GM18520 (cell line): ENCODE results near the gene RERE.

Experiments
- ATAC-seq: cut with Tn5 transposase; IDR thresholded peaks from one replicate; pipeline ENCODE4 v1.9.1; 2021; ENCODE audit not compliant: unreplicated experiment

The RERE gene

GRCh38 chr1:8358897-8359616 lies 458.4 kb downstream of the RERE start:
- no peak for ATAC-seq

- no peak for ATAC-seq
These were observed 459.1 kb downstream of the RERE start for GRCh38 chr1:8358241-8358896.

- ATAC-seq: no peak
These were observed 459.9 kb downstream of the RERE start for GRCh38 chr1:8357329-8358101.

DNA sequence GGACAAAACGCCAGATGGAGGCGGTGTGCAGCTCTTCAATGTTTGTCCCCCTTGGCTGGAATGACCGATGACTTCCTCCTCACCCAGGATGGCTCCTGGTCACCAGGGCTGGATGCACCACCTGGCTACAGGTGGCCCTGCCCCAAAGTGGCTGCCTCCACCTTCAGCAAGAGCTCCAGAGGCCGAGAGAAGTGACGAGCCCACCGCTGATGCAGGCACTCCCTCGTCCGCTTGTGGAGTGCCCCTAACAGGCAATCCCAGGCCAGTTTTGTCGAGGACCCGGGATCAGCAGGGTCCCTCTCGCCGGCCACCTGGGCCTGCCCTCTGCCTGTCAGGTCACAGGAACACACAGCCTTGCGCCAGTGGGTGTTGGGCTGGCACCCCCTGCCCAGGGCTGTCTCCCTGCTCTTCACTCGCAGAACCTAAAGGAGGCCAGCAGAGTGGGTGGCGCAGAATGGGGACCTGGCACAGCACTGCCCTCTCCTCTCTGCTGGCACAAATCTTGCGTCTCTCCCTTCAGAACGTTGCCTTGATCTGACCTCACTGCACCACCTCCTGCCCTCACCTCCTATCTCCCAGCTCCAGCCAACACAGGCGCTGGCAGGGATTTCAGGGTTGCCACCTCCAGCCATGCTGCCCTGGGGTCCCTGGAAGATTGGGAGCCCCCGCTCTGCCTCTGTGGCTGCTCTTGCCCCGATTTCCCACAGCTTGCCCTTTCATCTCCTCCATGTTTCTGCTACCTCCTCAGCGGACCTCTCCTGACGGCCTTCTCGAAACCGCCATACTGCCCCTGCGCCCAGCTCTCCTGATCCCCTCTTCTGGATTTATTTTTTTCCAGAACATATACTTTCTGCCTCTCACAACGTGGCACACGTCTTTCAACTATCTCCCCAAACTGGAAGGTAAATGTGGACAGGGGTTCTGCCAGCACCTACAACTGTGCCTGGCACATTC lies 460.9 kb downstream of the RERE start:
- no peak for ATAC-seq

DNA sequence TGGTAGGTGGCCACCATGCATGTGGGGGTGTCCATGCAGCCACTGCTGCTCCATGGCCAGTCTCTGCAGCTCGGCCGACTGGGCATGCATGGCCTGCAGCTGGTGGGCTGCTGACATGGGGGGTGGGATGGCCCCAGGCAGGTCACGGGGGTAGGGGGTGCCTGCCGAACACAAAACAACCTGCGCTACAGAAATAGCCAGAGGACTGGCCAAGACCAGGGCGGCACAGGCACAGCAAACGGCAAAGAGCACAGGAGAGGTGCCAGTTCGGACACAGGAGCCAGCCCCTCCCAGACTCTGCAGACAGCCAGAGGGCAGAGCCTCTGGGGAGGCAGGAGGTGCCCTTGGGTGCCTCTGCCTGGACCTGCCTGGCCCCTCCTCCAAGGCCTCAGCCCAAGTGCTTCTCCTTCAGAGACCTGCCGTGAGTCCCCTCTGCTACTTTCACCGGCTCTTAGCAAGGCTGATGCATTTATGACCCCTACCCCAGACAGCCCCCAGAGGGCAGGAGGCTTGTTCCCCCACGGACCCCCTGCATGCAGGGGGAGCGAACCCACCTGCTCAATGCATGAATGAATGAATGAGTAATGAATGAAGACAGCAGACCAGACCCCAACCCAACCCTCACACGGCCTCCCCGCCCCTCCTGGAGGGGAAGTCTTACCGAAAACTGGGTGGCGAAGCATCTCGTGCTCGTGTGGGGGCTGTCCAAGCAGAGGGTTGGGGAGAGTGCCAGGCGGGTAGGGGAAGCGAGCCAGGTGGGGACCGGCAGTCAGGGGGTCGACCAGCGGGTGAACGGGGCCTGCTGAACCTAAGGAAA lies 461.8 kb downstream of the RERE start:
- no peak for ATAC-seq

GRCh38 chr1:8354038-8354437 lies 463.4 kb downstream of the RERE start:
- ATAC-seq: no peak

- no peak for ATAC-seq
These were observed 464.3 kb downstream of the RERE start for GRCh38 chr1:8352886-8353785.

GRCh38 chr1:8352471-8352845 lies 465.0 kb downstream of the RERE start:
- no peak for ATAC-seq

- no peak for ATAC-seq
These were observed 465.6 kb downstream of the RERE start for GRCh38 chr1:8351693-8352470.

GRCh38 chr1:8350914-8351684 lies 466.3 kb downstream of the RERE start:
- no peak for ATAC-seq

DNA sequence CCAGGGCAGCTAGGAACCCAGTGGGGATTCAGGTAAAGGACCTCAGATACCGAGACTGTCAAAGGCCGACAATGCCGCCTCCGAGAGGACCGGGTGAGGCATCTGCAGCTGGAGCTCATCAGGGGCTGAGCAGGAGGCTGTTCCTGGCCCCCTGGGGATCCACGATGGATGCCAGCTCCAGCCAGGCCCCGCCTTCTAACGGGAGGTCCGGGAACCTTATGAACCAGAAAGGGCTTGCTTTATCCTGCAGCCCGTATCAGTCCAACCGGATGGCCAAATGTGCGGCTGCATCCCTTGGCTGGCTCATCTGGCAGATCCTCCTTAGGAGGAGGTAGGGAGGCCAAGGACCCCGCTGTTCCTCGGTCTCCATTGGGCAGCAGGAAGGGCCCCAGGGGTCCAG lies 467.5 kb downstream of the RERE start:
- ATAC-seq: no peak

DNA sequence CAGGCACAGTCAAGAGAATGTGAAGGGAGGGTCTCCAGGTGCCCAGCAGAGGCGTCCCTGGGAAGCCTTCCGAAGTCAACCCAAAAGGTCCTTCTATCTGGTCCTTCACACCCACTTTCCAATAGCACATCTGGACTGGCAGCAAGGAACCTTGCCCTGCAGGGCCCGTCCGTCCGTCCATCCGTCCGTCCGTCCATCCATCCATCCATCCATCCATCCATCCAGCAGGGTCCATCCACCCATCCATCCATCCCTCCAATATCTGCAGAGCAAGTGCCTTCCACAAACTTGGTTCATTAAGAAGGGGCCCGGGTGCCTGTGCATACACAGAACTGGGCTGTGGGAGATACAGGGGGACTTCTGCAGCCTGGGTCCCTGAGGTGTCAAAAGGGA lies 468.0 kb downstream of the RERE start:
- no peak for ATAC-seq

DNA sequence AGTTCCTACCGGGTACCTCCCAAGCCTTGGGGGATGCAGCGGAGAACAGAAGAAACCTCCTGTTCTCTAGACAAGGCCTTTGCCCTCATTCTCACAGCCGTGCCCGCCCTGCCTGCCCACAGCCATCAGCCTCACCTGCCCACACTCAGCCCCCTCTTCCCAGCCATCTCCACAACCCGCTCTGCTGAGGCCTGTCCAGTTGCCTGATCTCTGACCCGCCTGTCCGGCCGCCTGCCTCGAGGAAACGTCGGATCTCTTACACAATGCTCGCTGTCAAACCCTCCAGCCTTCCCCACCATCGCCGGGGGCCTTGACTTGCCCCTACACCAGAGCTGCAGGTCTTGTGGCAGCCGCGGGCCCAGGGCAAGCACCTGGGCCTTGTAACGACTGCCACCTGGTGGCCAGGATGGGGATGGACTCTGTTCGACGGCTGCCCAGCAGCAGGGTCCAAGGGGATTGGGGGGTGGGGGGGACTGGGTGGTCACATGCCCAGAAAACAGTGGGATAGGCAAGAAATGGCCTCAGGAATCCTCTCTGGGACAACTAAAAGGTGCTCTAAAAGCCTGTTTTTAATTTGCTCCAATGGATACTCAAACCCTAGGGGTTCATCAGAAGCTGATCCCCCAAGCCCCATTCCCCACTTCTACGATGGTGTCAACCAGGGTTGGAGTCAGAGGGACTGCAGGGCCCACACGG lies 468.5 kb downstream of the RERE start:
- no peak for ATAC-seq

GRCh38 chr1:8348047-8348776 lies 469.2 kb downstream of the RERE start:
- ATAC-seq: no peak

- ATAC-seq: no peak
These were observed 469.8 kb downstream of the RERE start for GRCh38 chr1:8347635-8348034.
